Measurements from ENCODE around the gene PRKAG2.

PRKAG2 gene

DNA sequence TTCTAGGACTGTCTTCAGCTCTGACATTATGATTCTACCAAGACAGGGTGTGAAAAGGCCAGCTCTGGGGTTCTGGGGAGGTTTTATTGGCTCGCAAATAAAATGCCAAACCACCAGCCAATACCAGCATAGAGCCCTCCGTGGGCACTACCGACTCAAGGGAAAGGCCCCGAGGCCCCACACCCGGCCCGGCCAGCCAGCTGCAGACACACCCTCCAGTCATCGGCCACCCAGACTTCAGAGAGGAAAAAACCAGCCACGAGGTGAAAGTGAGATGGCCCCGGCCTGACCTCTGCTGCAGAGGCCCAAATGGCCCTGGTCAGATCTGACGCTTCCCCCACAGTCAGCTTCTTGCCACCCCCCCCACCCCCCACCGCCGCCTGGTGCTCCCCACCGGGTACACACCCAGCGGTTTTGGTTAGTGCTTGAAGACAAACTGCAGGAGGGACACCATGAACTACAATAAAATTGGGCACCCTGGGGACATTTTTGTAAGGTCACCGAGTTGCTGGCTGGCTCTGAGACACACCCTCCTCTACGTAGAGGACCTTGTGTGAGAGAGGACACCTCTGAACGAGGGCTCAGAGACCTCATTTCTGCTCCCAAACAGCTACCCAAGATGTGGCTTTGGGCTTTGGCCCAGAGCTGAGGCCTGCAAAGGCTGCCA, 79.9 kb downstream of the PRKAG2 start:
- Histone ChIP-seq H3F3A (ENCODE audit: control insufficient read depth, insufficient read depth) (no peaks in the 10 kb centered on the region), H3K4me3 (ENCODE audit: low read length) (no peak overlapping the region), H3K36me3 (ENCODE audit: control insufficient read depth, low read length) (no peaks in the 10 kb centered on the region), H3K9me2 (replicated peaks; ENCODE audit: control insufficient read depth, low read length) (no peaks in the 10 kb centered on the region), H3K27me3 (ENCODE audit: control insufficient read depth, low read length) (peaks cover 4% of the 10 kb centered on the region), H3K27ac (ENCODE audit: low read depth, low read length) (no peak overlapping the region), H3K4me2 (ENCODE audit: low read length) (no peak overlapping the region), H3K9me3 (ENCODE audit: control insufficient read depth, insufficient read depth, low read length) (no peaks in the 10 kb centered on the region), H4K20me1 (ENCODE audit: control insufficient read depth, insufficient read depth, low read depth, low read length) (no peaks in the 10 kb centered on the region), H3K4me1 (ENCODE audit: control insufficient read depth, low read length) (peaks cover 4% of the 10 kb centered on the region; the same call in 1 of the 2 replicates), H3K79me2 (ENCODE audit: control insufficient read depth, low read length) (no peaks in the 10 kb centered on the region)
- TF ChIP-seq, protein P1, sequence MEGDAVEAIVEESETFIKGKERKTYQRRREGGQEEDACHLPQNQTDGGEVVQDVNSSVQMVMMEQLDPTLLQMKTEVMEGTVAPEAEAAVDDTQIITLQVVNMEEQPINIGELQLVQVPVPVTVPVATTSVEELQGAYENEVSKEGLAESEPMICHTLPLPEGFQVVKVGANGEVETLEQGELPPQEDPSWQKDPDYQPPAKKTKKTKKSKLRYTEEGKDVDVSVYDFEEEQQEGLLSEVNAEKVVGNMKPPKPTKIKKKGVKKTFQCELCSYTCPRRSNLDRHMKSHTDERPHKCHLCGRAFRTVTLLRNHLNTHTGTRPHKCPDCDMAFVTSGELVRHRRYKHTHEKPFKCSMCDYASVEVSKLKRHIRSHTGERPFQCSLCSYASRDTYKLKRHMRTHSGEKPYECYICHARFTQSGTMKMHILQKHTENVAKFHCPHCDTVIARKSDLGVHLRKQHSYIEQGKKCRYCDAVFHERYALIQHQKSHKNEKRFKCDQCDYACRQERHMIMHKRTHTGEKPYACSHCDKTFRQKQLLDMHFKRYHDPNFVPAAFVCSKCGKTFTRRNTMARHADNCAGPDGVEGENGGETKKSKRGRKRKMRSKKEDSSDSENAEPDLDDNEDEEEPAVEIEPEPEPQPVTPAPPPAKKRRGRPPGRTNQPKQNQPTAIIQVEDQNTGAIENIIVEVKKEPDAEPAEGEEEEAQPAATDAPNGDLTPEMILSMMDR (IDR thresholded peaks at IDR 0.05; ENCODE audit: low read depth, low read length, poor library complexity, severe bottlenecking), result no peak
- no peak for TF ChIP-seq EZH2phosphoT487 (IDR thresholded peaks at IDR 0.05; ENCODE audit: borderline replicate concordance, low read length)

DNA sequence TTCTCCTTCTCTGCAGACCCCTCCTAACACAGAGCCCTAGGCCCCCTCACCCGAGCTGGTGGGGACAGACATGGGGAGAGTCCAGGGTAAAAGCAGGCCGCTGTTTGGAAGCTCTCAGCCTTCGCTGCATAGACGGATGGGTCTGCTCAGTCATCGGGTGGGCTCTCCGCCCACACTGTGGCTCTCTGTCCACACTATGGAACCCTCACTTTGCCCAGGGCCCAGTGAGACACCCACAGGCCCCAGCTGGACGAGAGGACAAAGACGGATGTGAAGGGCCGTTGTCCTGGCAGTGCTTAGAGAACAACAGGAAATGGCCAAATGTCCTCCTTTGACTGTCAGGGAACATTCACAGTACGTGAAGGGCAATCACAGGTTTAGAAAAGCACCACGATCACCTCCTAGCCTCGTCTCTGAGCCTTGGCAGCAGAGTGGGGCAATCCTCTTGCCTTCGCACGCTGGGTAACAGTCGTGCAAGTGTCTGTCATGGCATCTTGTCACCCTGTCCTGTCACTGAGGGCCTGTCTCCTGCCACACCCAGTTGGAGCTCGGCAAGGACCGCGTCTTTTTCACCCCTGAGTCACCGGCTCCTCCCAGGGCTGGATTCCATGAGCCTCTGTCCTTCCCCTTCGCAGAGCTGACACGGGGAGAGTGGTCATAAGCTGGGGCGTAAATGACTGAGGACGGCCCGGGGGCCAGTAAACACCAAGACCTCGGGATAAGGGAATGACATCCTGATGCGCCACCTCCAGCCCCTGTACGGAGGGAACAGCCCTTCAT, 80.6 kb downstream of the PRKAG2 start:
- no peaks in the 10 kb centered on the region for H3K9me3 ChIP-seq (ENCODE audit: control insufficient read depth, insufficient read depth, low read length)
- no peaks in the 10 kb centered on the region for H3K79me2 ChIP-seq (ENCODE audit: control insufficient read depth, low read length)
- no peak for TF ChIP-seq EZH2phosphoT487 (IDR thresholded peaks at IDR 0.05; ENCODE audit: borderline replicate concordance, low read length)
- TF ChIP-seq, protein P1 (IDR thresholded peaks at IDR 0.05; ENCODE audit: low read depth, low read length, poor library complexity, severe bottlenecking), result no peak
- H3K4me1 ChIP-seq (ENCODE audit: control insufficient read depth, low read length), result peaks cover 4% of the 10 kb centered on the region; the same call in 1 of the 2 replicates
- no peak overlapping the region for H3K4me3 ChIP-seq (ENCODE audit: low read length)
- no peaks in the 10 kb centered on the region for H3K36me3 ChIP-seq (ENCODE audit: control insufficient read depth, low read length)
- H4K20me1 ChIP-seq (ENCODE audit: control insufficient read depth, insufficient read depth, low read depth, low read length), result no peaks in the 10 kb centered on the region
- no peaks in the 10 kb centered on the region for H3K9me2 ChIP-seq (replicated peaks; ENCODE audit: control insufficient read depth, low read length)
- H3K4me2 ChIP-seq (ENCODE audit: low read length), result no peak overlapping the region
- H3K27ac ChIP-seq (ENCODE audit: low read depth, low read length), result no peak overlapping the region
- peaks cover 4% of the 10 kb centered on the region for H3K27me3 ChIP-seq (ENCODE audit: control insufficient read depth, low read length)
- H3F3A ChIP-seq (ENCODE audit: control insufficient read depth, insufficient read depth), result no peaks in the 10 kb centered on the region

DNA sequence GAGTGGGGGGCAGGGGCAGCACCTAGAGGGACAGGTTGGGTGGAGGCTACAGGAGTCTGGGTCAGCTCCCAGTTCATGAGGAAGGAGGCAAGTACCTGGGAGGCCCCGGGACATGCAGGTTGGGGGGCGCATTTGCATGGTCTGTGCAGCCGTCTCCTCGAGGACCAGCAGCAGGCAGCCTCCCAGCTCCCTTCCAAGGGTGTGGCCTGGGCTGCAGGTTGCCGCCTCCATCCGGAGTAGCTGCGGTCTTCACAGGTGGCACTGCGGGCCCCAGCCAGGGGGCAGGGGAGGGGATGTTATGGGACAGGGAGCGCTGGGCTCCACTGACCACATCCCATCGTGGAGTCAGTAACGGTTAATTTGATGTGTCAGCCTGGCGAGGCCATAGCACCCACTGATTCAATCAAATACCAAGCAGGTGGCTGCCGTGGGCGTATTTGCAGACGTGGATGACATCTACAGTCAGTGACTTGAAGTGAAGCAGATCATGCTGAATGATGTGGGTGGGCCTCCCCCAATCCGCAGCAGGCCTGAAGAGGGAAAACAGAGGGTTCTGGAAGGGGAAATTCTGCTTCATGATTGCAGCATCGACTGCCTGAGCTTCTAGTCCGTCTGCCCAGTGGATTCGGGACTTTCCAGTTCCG, 81.6 kb downstream of the PRKAG2 start:
- Histone ChIP-seq H3K4me2 (ENCODE audit: low read length) (no peak overlapping the region), H3K4me1 (ENCODE audit: control insufficient read depth, low read length) (peaks cover 4% of the 10 kb centered on the region; the same call in 1 of the 2 replicates), H4K20me1 (ENCODE audit: control insufficient read depth, insufficient read depth, low read depth, low read length) (no peaks in the 10 kb centered on the region), H3K36me3 (ENCODE audit: control insufficient read depth, low read length) (no peaks in the 10 kb centered on the region), H3K79me2 (ENCODE audit: control insufficient read depth, low read length) (no peaks in the 10 kb centered on the region), H3K4me3 (ENCODE audit: low read length) (no peak overlapping the region), H3F3A (ENCODE audit: control insufficient read depth, insufficient read depth) (no peaks in the 10 kb centered on the region), H3K9me3 (ENCODE audit: control insufficient read depth, insufficient read depth, low read length) (no peaks in the 10 kb centered on the region), H3K27me3 (ENCODE audit: control insufficient read depth, low read length) (peaks cover 4% of the 10 kb centered on the region), H3K27ac (ENCODE audit: low read depth, low read length) (no peak overlapping the region), H3K9me2 (replicated peaks; ENCODE audit: control insufficient read depth, low read length) (no peaks in the 10 kb centered on the region)
- TF ChIP-seq, protein P1 (IDR thresholded peaks at IDR 0.05; ENCODE audit: low read depth, low read length, poor library complexity, severe bottlenecking), result no peak
- TF ChIP-seq EZH2phosphoT487 (IDR thresholded peaks at IDR 0.05; ENCODE audit: borderline replicate concordance, low read length), result no peak

All from DOHH2 (cell line).